Fibroblast of lung (primary cell): ENCODE data around the gene SPSB2.

ENCODE experiments used
- CTCF ChIP-seq, 2 donors: IDR thresholded peaks in 1 of 2; conservative IDR thresholded peaks in 1 of 2; 1 replicate in 1 of 2; 2 replicates in 1 of 2; pipeline ENCODE4 v1.5.1; 2011 to 2012; ENCODE audit warnings: low read length in 2 of 2, control low read depth in 1 of 2, inconsistent platforms in 1 of 2, low read depth in 1 of 2, mild to moderate bottlenecking in 1 of 2
- EZH2 ChIP-seq: IDR thresholded peaks from 2 replicates; pipeline ENCODE4 v1.5.1; 2012; ENCODE audit warnings: low read length, control low read depth, mild to moderate bottlenecking; ENCODE audit errors: missing control alignments

- TF ChIP-seq CTCF (conservative IDR thresholded peaks at IDR 0.05 in 1 of 2, IDR thresholded peaks at IDR 0.05 in 1 of 2; ENCODE audit: low read depth in 1 of 2, low read length in 2 of 2) (peak; percentile 89 to 90), EZH2 (no peak)
Measured at GRCh38 chr12:6869049-6870021, 3.8 kb downstream of the SPSB2 start.
